Activated T-helper 9 cell treated with anti-CD3 and anti-CD28 coated beads, Interleukin-2, amount 50 U/mL, for 16 hours (primary cell): ENCODE results near the gene TMEM208.

Experiments
- DNase-seq: peaks from one replicate; pipeline ENCODE4 v3.0.0-alpha.2; 2020; ENCODE audit warnings: low read depth

The TMEM208 gene

GRCh38 chr16:67250045-67250327 lies 23.1 kb downstream of the TMEM208 start:
- DNase-seq, result no peak

- no peak for DNase-seq
These were observed 25.9 kb downstream of the TMEM208 start for GRCh38 chr16:67252609-67253497.

GRCh38 chr16:67254801-67255552 lies 28.0 kb downstream of the TMEM208 start:
- DNase-seq, result no peak

- DNase-seq, result no peak
These were observed 28.8 kb downstream of the TMEM208 start for GRCh38 chr16:67255553-67256221.

- no peak for DNase-seq
These were observed 29.8 kb downstream of the TMEM208 start for GRCh38 chr16:67256701-67257230.

GRCh38 chr16:67257486-67258160 lies 30.7 kb downstream of the TMEM208 start:
- DNase-seq, result no peak

GRCh38 chr16:67258161-67258835 lies 31.4 kb downstream of the TMEM208 start:
- no peak for DNase-seq

- no peak for DNase-seq
These were observed 32.8 kb downstream of the TMEM208 start for GRCh38 chr16:67259705-67260104.

GRCh38 chr16:67260426-67261063 lies 33.6 kb downstream of the TMEM208 start:
- DNase-seq, result no peak

- DNase-seq, result no peak
These were observed 36.3 kb downstream of the TMEM208 start for GRCh38 chr16:67263201-67263600.

GRCh38 chr16:67264277-67264676 lies 37.3 kb downstream of the TMEM208 start:
- no peak for DNase-seq

- DNase-seq, result no peak
These were observed 37.9 kb downstream of the TMEM208 start for GRCh38 chr16:67264866-67265265.

GRCh38 chr16:67265834-67266233 lies 38.9 kb downstream of the TMEM208 start:
- no peak for DNase-seq

GRCh38 chr16:67268136-67268579 lies 41.2 kb downstream of the TMEM208 start:
- DNase-seq, result no peak

- no peak for DNase-seq
These were observed 42.8 kb downstream of the TMEM208 start for GRCh38 chr16:67269766-67270165.

GRCh38 chr16:67270931-67271338 lies 44.0 kb downstream of the TMEM208 start:
- no peak for DNase-seq

- no peak for DNase-seq
These were observed 44.5 kb downstream of the TMEM208 start for GRCh38 chr16:67271446-67271845.

- DNase-seq, result no peak
These were observed 48.4 kb downstream of the TMEM208 start for GRCh38 chr16:67275321-67275720.

GRCh38 chr16:67277294-67277998 lies 50.5 kb downstream of the TMEM208 start:
- no peak for DNase-seq
